Pancreas (tissue), 10 donors: Measurements from ENCODE around the gene GLCCI1. TPM values are rescaled to one million over a fixed set of nuclear protein-coding genes. Genes with fewer than 3 reads are reported as not detected.

Source experiments
- ATAC-seq, 4 donors: fragments of 200-7000 bp; cut with Tn5 transposase; one replicate each; pipeline versions ENCODE4 v1.8.0 to v1.9.1; 2020; ENCODE audit warnings: mild to moderate bottlenecking in 4 of 4, moderate library complexity in 4 of 4
- DNase-seq, 6 donors: peaks; one replicate each; pipeline ENCODE4 v3.0.0-alpha.2; 2020
- FAIRE-seq: peaks from 2 replicates; lab custom pipeline; 2012; peaks lifted over from hg19 to GRCh38; lab: Jason Lieb, UNC
- H3K27ac ChIP-seq, 4 donors: fragments of 200-600 bp; sonication (generic); 1 replicate in 3 of 4; 2 replicates in 1 of 4; pipeline versions ENCODE4 v1.5.0 to v1.8.0; 2020
- H3K27me3 ChIP-seq, 4 donors: fragments of 200-600 bp; one replicate each; pipeline ENCODE4 v1.8.0; 2021
- H3K36me3 ChIP-seq, 3 donors: fragments of 200-600 bp; sonication (generic) in 1 of 3; one replicate each; pipeline versions ENCODE4 v1.5.0 to v1.8.0; 2020 to 2021
- H3K4me1 ChIP-seq, 3 donors: fragments of 200-600 bp; one replicate each; pipeline ENCODE4 v1.8.0; 2021
- H3K4me3 ChIP-seq, 4 donors: fragments of 200-600 bp; sonication (generic) in 2 of 4; one replicate each; pipeline versions ENCODE4 v1.5.0 to v1.8.0; 2020 to 2021
- H3K9me3 ChIP-seq, 4 donors: fragments of 200-600 bp; one replicate each; pipeline ENCODE4 v1.8.0; 2021
- WGBS, 2 donors: extraction: QIAGEN DNeasy Blood & Tissue Kit; methylation state at CpG; one replicate each; pipeline ENCODE4 v1.1.7; 2013; 5-methylcytosine and 5-hydroxymethylcytosine counted together
- intact Hi-C, 3 donors: fragments of 100-400 bp; cut with DNase I; formaldehyde crosslinking; loops; one replicate each; pipeline versions ENCODE4 v1.11.1 to v1.14.2; 2022
- polyA plus RNA-seq, 2 donors: library from polyadenylated mRNA; stranded (reverse); fragments of 200-250 nt; gene quantifications; one replicate each; pipeline ENCODE4 v1.2.3, GENCODE V29; 2013
- total RNA-seq, 6 donors: library from RNA; stranded (reverse); fragmentation: NEBNext Ultra II Directional in 4 of 6; extraction: Animal tissue kit (Norgen Biotek cat#: 25700) in 4 of 6; gene quantifications; one replicate each; pipeline versions ENCODE4 v1.2.1 to v1.2.4, GENCODE V29; 2021 to 2023
- TF ChIP-seq, protein P1 (sequence below), 4 donors: fragments of 200-600 bp; sonication (generic) in 3 of 4; IDR thresholded peaks; one replicate each; pipeline versions ENCODE4 v1.5.0 to v1.8.0; 2021; ENCODE audit warnings: antibody characterized with exemption in 4 of 4
- donor health status: healthy with polysubstance abuse.
- donor health status: DM: no; HTN: no; CAD: no; lungs with moderate emphysema.
- donor health status: DM: no; HTN: no; CAD: no.
- donor health status: control.
- donor health status: control.
- donor health status: Bipolar disorder and iron deficiency.
- donor health status: DM: yes; HTN: yes; CAD: no.
- donor health status: DM: no; HTN: no; CAD: no.
- donor health status: DM: no; HTN: no; CAD: no.
- donor health status: DM: yes; HTN: yes; CAD: no.

GLCCI1 gene
- total and polyA plus RNA-seq, 8 donors = 2.0 to 7.4 (median 2.6) TPM

DNA sequence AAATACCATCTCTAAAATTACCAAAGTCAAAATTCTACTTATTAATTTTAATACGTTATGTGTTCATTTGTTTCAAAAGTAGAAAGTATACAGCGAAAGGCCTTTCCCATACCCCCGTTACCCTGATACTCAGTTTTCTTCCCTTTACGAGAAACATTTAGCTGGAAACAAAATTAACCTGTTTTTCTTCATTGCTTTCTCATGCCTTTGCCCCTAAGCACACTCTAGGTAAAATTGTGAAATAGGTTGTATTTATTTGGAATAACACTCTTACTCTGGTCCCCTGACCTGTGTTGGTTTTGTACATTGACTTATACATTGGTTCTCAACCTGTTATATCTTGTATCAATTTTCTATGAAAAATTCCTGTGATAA is 47.1 kb downstream of the GLCCI1 start:
- no peak for FAIRE-seq
- TF ChIP-seq, protein P1, sequence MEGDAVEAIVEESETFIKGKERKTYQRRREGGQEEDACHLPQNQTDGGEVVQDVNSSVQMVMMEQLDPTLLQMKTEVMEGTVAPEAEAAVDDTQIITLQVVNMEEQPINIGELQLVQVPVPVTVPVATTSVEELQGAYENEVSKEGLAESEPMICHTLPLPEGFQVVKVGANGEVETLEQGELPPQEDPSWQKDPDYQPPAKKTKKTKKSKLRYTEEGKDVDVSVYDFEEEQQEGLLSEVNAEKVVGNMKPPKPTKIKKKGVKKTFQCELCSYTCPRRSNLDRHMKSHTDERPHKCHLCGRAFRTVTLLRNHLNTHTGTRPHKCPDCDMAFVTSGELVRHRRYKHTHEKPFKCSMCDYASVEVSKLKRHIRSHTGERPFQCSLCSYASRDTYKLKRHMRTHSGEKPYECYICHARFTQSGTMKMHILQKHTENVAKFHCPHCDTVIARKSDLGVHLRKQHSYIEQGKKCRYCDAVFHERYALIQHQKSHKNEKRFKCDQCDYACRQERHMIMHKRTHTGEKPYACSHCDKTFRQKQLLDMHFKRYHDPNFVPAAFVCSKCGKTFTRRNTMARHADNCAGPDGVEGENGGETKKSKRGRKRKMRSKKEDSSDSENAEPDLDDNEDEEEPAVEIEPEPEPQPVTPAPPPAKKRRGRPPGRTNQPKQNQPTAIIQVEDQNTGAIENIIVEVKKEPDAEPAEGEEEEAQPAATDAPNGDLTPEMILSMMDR (IDR thresholded peaks at IDR 0.05) = no peak
- ATAC-seq = no peak
- no peaks in the 10 kb centered on the region for H3K36me3 ChIP-seq
- peaks cover 0 to 6% (median 5%) of the 10 kb centered on the region in 3 donors for H3K4me1 ChIP-seq
- 84 to 97% methylated on average over 4 of the region's 4 CpGs for WGBS, 2 donors
- H3K27me3 ChIP-seq = no peaks in the 10 kb centered on the region
- no peaks in the 10 kb centered on the region for H3K9me3 ChIP-seq
- no peak for DNase-seq
- H3K4me3 ChIP-seq = no peak overlapping the region
- intact Hi-C loops = no loop called here
- no peak overlapping the region for H3K27ac ChIP-seq

DNA sequence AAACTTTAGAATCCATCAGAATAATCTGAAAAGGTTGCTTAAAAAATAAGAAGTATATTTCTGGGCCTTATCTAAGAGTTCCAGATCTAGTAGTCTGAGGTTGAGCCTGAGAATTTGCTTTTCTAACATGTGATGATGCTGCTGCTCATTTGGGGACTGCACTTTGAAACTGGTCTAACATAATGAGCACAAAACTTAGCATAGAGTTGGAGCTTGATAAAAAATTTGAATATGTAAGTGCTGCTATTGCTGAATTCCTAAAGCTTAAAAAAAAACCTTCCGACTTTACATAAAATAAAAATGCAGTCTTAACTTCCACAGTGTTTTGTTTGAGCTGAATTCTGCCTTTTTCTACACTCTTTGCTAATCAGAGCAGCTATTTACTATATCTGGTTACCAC is 48.8 kb downstream of the GLCCI1 start:
- intact Hi-C loops = no loop called here
- 87 to 100% methylated on average over 1 of the region's 1 CpG for WGBS, 2 donors
- DNase-seq = no peak
- H3K27me3 ChIP-seq = no peaks in the 10 kb centered on the region
- no peak for FAIRE-seq
- no peak for ATAC-seq
- TF ChIP-seq, protein P1 (IDR thresholded peaks at IDR 0.05) = no peak
- no peak overlapping the region for H3K27ac ChIP-seq
- no peaks in the 10 kb centered on the region for H3K36me3 ChIP-seq
- H3K9me3 ChIP-seq = no peaks in the 10 kb centered on the region
- no peak overlapping the region for H3K4me3 ChIP-seq
- H3K4me1 ChIP-seq = peaks cover 0 to 6% (median 5%) of the 10 kb centered on the region in 3 donors

DNA sequence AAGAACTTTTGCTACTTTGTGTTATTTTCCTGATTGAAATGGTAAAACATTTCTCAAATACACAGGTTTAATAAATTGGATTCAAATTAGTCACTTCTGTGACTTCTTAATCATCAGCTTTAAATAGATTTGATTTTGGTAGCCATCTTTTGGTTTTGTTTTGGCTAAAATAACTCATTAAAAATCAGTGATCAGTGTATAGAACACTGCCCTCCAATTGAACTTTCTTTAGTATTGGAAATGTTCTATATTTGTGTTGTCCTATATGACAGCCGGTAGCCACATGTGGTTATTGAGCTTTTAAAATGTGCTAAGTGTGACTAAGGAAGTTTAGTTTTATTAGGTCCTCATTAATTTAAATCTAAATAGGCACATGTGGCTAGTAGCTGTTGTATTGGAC is 50.4 kb downstream of the GLCCI1 start:
- Histone ChIP-seq H3K4me3 (no peak overlapping the region), H3K27me3 (no peaks in the 10 kb centered on the region), H3K9me3 (no peaks in the 10 kb centered on the region), H3K27ac (no peak overlapping the region), H3K36me3 (no peaks in the 10 kb centered on the region), H3K4me1 (no peaks in the 10 kb centered on the region)
- DNase-seq (no peak), ATAC-seq (no peak), FAIRE-seq (no peak)
- WGBS, 2 donors = 94 to 96% methylated on average over 1 of the region's 1 CpG
- intact Hi-C loops = no loop called here
- TF ChIP-seq, protein P1 (IDR thresholded peaks at IDR 0.05) = no peak

DNA sequence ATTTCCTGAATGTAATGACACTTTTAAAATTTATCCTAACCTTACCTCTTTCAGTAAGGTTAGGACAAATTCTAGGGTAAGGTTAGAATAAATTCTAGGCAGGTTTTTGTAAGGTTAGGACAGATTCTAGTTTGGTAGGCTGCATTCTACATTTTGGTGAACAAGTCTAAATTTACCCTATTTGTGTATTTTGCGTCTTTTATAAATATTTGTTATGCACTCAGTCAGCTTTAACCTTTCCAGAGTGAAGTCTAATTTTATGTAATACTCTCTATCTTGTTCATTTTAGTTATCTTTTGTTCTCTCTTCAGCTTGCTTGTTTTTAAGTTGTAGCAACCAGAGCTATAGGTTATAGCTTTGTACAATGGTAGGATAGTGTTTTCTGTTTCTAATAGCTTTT is 54.0 kb downstream of the GLCCI1 start:
- Histone ChIP-seq H3K9me3 (no peaks in the 10 kb centered on the region), H3K27me3 (no peaks in the 10 kb centered on the region), H3K27ac (no peak overlapping the region), H3K36me3 (no peaks in the 10 kb centered on the region), H3K4me3 (no peak overlapping the region), H3K4me1 (no peaks in the 10 kb centered on the region)
- no peak for DNase-seq
- intact Hi-C loops = no loop called here
- WGBS, 2 donors = 64 to 95% methylated on average over 1 of the region's 1 CpG
- TF ChIP-seq, protein P1 (IDR thresholded peaks at IDR 0.05) = no peak
- ATAC-seq = no peak
- no peak for FAIRE-seq

DNA sequence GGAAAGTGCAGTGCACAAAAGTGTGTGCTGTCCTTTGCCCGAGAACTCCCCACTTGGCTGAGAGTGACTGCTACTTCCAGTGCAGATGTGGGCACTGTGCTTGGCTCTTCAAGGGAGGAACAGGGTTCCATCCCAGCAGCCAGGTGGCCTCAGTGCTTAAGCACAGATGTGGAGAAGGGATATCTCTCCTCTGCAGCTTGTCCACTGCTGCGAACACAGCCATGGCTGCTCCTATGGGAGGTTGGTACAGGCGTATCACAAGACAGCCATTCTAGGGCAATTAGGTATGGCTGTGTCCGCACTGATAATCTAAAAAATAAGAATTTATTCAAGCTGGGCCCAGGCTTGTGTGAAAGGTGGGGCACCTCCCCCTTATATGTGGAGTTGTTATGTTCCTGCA is 66.6 kb downstream of the GLCCI1 start:
- FAIRE-seq (no peak), ATAC-seq (no peak), DNase-seq (no peak)
- Histone ChIP-seq H3K36me3 (no peaks in the 10 kb centered on the region), H3K27me3 (no peaks in the 10 kb centered on the region), H3K27ac (no peak overlapping the region), H3K4me1 (no peaks in the 10 kb centered on the region), H3K9me3 (no peaks in the 10 kb centered on the region), H3K4me3 (no peak overlapping the region)
- WGBS, 2 donors = 93 to 94% methylated on average over 4 of the region's 4 CpGs
- intact Hi-C loops = no loop called here
- TF ChIP-seq, protein P1 (IDR thresholded peaks at IDR 0.05) = no peak
